Mesenchymal stem cell (in vitro differentiated cells and primary cell): ENCODE results near the gene SCYGR1.

ENCODE experiments used
- DNase-seq: peaks from one replicate; pipeline ENCODE4 v3.0.0-alpha.2; 2013
- H2AFZ ChIP-seq: one replicate; pipeline ENCODE4 v1.6.1; 2013; ENCODE audit warnings: low read depth, mild to moderate bottlenecking, control low read depth, inconsistent platforms, low read length, moderate library complexity
- H2AK5ac ChIP-seq: 2 replicates; pipeline ENCODE4 v1.6.1; 2013; ENCODE audit warnings: low read length, moderate library complexity, mild to moderate bottlenecking, inconsistent platforms; ENCODE audit not compliant: severe bottlenecking
- H2BK120ac ChIP-seq: one replicate; pipeline ENCODE4 v1.6.1; 2013; ENCODE audit warnings: low read depth, mild to moderate bottlenecking, inconsistent platforms, low read length, moderate library complexity
- H2BK12ac ChIP-seq, 2 experiments: one replicate each; pipeline ENCODE4 v1.6.1; 2013; ENCODE audit warnings: inconsistent platforms in 2 of 2, low read length in 2 of 2, mild to moderate bottlenecking in 2 of 2, moderate library complexity in 2 of 2, control low read depth in 1 of 2
- H2BK15ac ChIP-seq: one replicate; pipeline ENCODE4 v1.6.1; 2013; ENCODE audit warnings: mild to moderate bottlenecking, low read depth, inconsistent platforms; ENCODE audit not compliant: poor library complexity, severe bottlenecking
- H2BK5ac ChIP-seq: 2 replicates; pipeline ENCODE4 v1.6.1; 2013; ENCODE audit warnings: low read depth, mild to moderate bottlenecking, low read length, control low read depth, inconsistent platforms; ENCODE audit not compliant: poor library complexity, severe bottlenecking
- H3K14ac ChIP-seq, 2 experiments: one replicate each; pipeline ENCODE4 v1.6.1; 2013; ENCODE audit warnings: inconsistent platforms in 2 of 2, low read length in 2 of 2, control low read depth in 1 of 2, mild to moderate bottlenecking in 1 of 2, moderate library complexity in 1 of 2
- H3K18ac ChIP-seq, 2 experiments: one replicate each; pipeline ENCODE4 v1.6.1; 2013; ENCODE audit warnings: inconsistent platforms in 2 of 2, low read length in 2 of 2, control low read depth in 1 of 2, low read depth in 1 of 2, mild to moderate bottlenecking in 1 of 2
- H3K23ac ChIP-seq, 2 experiments: one replicate each; pipeline ENCODE4 v1.6.1; 2013; ENCODE audit warnings: inconsistent platforms in 2 of 2, low read length in 2 of 2, mild to moderate bottlenecking in 2 of 2, moderate library complexity in 2 of 2, control low read depth in 1 of 2
- H3K27ac ChIP-seq: 2 replicates; pipeline ENCODE4 v1.5.1; 2013; ENCODE audit warnings: mild to moderate bottlenecking, moderate library complexity, low read length, control low read depth, inconsistent platforms; ENCODE audit not compliant: poor library complexity, severe bottlenecking
- H3K27me3 ChIP-seq, 2 experiments: 2 replicates each; pipeline versions ENCODE4 v1.6.1 to v1.7.0; 2013; ENCODE audit warnings: low read length in 2 of 2, mild to moderate bottlenecking in 2 of 2, moderate library complexity in 2 of 2, control low read depth in 1 of 2, inconsistent platforms in 1 of 2; ENCODE audit not compliant: control insufficient read depth in 1 of 2, insufficient read depth in 1 of 2
- H3K36me3 ChIP-seq, 2 experiments: 2 replicates each; pipeline versions ENCODE4 v1.6.1 to v1.7.0; 2013; ENCODE audit warnings: low read length in 2 of 2, control low read depth in 1 of 2, inconsistent platforms in 1 of 2, low read depth in 1 of 2, mild to moderate bottlenecking in 1 of 2; ENCODE audit not compliant: insufficient read depth in 2 of 2, control insufficient read depth in 1 of 2
- H3K4ac ChIP-seq, 2 experiments: one replicate each; pipeline ENCODE4 v1.6.1; 2013; ENCODE audit warnings: inconsistent platforms in 2 of 2, low read length in 2 of 2, mild to moderate bottlenecking in 2 of 2, moderate library complexity in 2 of 2, control low read depth in 1 of 2, low read depth in 1 of 2
- H3K4me1 ChIP-seq: 2 replicates; pipeline ENCODE4 v1.6.1; 2013; ENCODE audit warnings: low read depth, low read length, control low read depth; ENCODE audit not compliant: control insufficient read depth, insufficient read depth
- H3K4me2 ChIP-seq: 2 replicates; pipeline ENCODE4 v1.6.1; 2013; ENCODE audit warnings: low read length, mild to moderate bottlenecking, inconsistent platforms; ENCODE audit not compliant: poor library complexity, severe bottlenecking
- H3K4me3 ChIP-seq, 2 experiments: 2 replicates each; pipeline versions ENCODE4 v1.5.1 to v1.7.0; 2013; ENCODE audit warnings: low read length in 2 of 2, mild to moderate bottlenecking in 2 of 2, control low read depth in 1 of 2, low read depth in 1 of 2; ENCODE audit not compliant: insufficient read depth in 1 of 2
- H3K79me1 ChIP-seq: replicated peaks from 2 replicates; pipeline ENCODE4 v1.6.1; 2013; ENCODE audit warnings: mild to moderate bottlenecking, control low read depth, low read length, inconsistent platforms; ENCODE audit not compliant: poor library complexity, severe bottlenecking
- H3K9ac ChIP-seq: 2 replicates; pipeline ENCODE4 v1.7.0; 2013; ENCODE audit warnings: mild to moderate bottlenecking, low read length, moderate library complexity
- H3K9me3 ChIP-seq: 2 replicates; pipeline ENCODE4 v1.7.0; 2013; ENCODE audit warnings: mild to moderate bottlenecking, low read length; ENCODE audit not compliant: control insufficient read depth
- H4K8ac ChIP-seq: one replicate; pipeline ENCODE4 v1.6.1; 2013; ENCODE audit warnings: inconsistent platforms, mild to moderate bottlenecking, low read length, moderate library complexity
- H4K91ac ChIP-seq: one replicate; pipeline ENCODE4 v1.6.1; 2013; ENCODE audit warnings: mild to moderate bottlenecking, low read length, inconsistent platforms
- WGBS: methylation state at CpG from one replicate; pipeline ENCODE4 v1.1.7; 2013; ENCODE audit warnings: mixed read lengths; 5-methylcytosine and 5-hydroxymethylcytosine counted together

The SCYGR1 gene

GRCh38 chr2:227341553-227341952 is 46.2 kb downstream of the SCYGR1 start:
- no peak overlapping the region for H2AK5ac ChIP-seq
- no peak overlapping the region for H4K91ac ChIP-seq
- no peak overlapping the region for H2AFZ ChIP-seq
- H2BK120ac ChIP-seq = no peak overlapping the region
- no peak overlapping the region for H3K4me3 ChIP-seq
- H3K18ac ChIP-seq = no peak overlapping the region
- DNase-seq = no peak
- H3K9me3 ChIP-seq = no peaks in the 10 kb centered on the region
- H2BK15ac ChIP-seq = no peak overlapping the region
- H3K4me2 ChIP-seq = no peak overlapping the region
- H3K14ac ChIP-seq = no peak overlapping the region
- no CpG with 5 or more reads among the region's 2 CpGs for WGBS
- no peak overlapping the region for H2BK5ac ChIP-seq
- H3K79me1 ChIP-seq = peaks cover 1% of the 10 kb centered on the region
- no peak overlapping the region for H4K8ac ChIP-seq
- H3K23ac ChIP-seq = no peak overlapping the region
- H3K36me3 ChIP-seq = peaks cover 0 to 78% of the 10 kb centered on the region in 2 experiments
- H3K4ac ChIP-seq = no peak overlapping the region
- H3K4me1 ChIP-seq = peaks cover 7% of the 10 kb centered on the region
- no peaks in the 10 kb centered on the region for H3K27me3 ChIP-seq
- no peak overlapping the region for H3K27ac ChIP-seq
- no peak overlapping the region for H2BK12ac ChIP-seq
- no peak overlapping the region for H3K9ac ChIP-seq

- Histone ChIP-seq H3K23ac (no peak overlapping the region), H3K27ac (peak overlapping the region; percentile 61), H3K9ac (no peak overlapping the region), H2BK120ac (no peak overlapping the region), H3K27me3 (no peaks in the 10 kb centered on the region), H3K79me1 (no peaks in the 10 kb centered on the region), H3K4me3 (no peak overlapping the region), H4K8ac (no peak overlapping the region), H3K4ac (no peak overlapping the region), H3K9me3 (no peaks in the 10 kb centered on the region), H2BK15ac (no peak overlapping the region), H3K14ac (no peak overlapping the region), H2AK5ac (peak overlapping the region; percentile 19), H2BK12ac (no peak overlapping the region), H2AFZ (no peak overlapping the region), H3K4me2 (no peak overlapping the region), H3K18ac (no peak overlapping the region), H4K91ac (no peak overlapping the region), H3K4me1 (peaks cover 7% of the 10 kb centered on the region), H3K36me3 (peaks cover 0 to 78% of the 10 kb centered on the region in 2 experiments), H2BK5ac (no peak overlapping the region)
- no CpG with 5 or more reads among the region's 6 CpGs for WGBS
- DNase-seq = no peak
These were observed 47.6 kb downstream of the SCYGR1 start for GRCh38 chr2:227340106-227340505.

- Histone ChIP-seq H3K23ac (no peak overlapping the region), H3K9me3 (no peaks in the 10 kb centered on the region), H3K4me1 (peaks cover 7% of the 10 kb centered on the region), H2AFZ (no peak overlapping the region), H3K27me3 (no peaks in the 10 kb centered on the region), H3K14ac (no peak overlapping the region), H4K91ac (no peak overlapping the region), H2BK15ac (no peak overlapping the region), H3K9ac (no peak overlapping the region), H3K18ac (no peak overlapping the region), H4K8ac (no peak overlapping the region), H2AK5ac (no peak overlapping the region), H2BK5ac (no peak overlapping the region), H3K4ac (no peak overlapping the region), H3K79me1 (peaks cover 2% of the 10 kb centered on the region), H2BK12ac (no peak overlapping the region), H2BK120ac (no peak overlapping the region), H3K4me2 (no peak overlapping the region), H3K4me3 (no peak overlapping the region), H3K36me3 (peaks cover 2 to 77% of the 10 kb centered on the region in 2 experiments), H3K27ac (peak overlapping the region; percentile 73)
- WGBS = 97% methylated on average over 1 of the region's 2 CpGs
- no peak for DNase-seq
These were observed 48.6 kb downstream of the SCYGR1 start for GRCh38 chr2:227339098-227339599.
